IPS-15b (cell line): ENCODE data around the gene FAM168B.

ENCODE experiments used
- H3K27me3 ChIP-seq: one replicate; pipeline ENCODE4 v1.6.1; 2013; ENCODE audit warnings: low read length; ENCODE audit not compliant: control insufficient read depth, insufficient read depth
- H3K36me3 ChIP-seq: one replicate; pipeline ENCODE4 v1.6.1; 2013; ENCODE audit warnings: low read length; ENCODE audit not compliant: control insufficient read depth, insufficient read depth
- H3K4me1 ChIP-seq: one replicate; pipeline ENCODE4 v1.6.1; 2013; ENCODE audit warnings: mild to moderate bottlenecking, low read length; ENCODE audit not compliant: control insufficient read depth, insufficient read depth
- H3K4me3 ChIP-seq: one replicate; pipeline ENCODE4 v1.5.1; 2013; ENCODE audit warnings: low read depth, low read length
- H3K9ac ChIP-seq: one replicate; pipeline ENCODE4 v1.6.1; 2013; ENCODE audit warnings: low read depth, mild to moderate bottlenecking, low read length
- H3K9me3 ChIP-seq: one replicate; pipeline ENCODE4 v1.6.1; 2013; ENCODE audit warnings: mild to moderate bottlenecking, low read length; ENCODE audit not compliant: control insufficient read depth, insufficient read depth

FAM168B gene

DNA sequence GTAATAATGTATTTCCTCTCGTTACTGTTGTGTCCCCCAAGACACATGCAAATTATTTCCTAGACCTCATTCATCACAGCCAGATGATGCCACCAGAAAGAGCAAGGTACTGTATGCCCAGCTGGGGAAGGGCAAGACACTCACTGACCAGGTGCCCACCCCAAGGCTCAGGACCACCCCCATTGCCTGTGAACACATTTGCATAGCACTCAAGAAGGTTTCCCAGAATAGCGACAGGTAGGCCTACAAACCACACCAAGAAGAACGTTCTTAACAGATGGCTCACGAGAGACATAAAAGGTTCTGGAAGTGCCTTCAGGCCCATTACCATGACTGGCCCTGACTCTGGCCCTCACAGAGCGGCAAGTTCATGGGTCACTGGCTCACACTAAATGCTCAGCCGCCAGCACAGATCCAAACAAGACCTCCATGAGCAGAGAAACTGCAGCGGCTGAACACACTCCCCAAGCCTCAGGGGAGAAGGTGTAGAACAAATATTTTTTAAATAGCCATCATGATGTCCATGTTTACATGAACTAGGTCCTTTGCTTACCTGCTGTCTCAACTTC is 44.0 kb downstream of the FAM168B start:
- Histone ChIP-seq H3K9me3 (no peaks in the 10 kb centered on the region), H3K4me3 (no peak overlapping the region), H3K27me3 (no peaks in the 10 kb centered on the region), H3K9ac (no peak overlapping the region), H3K4me1 (no peaks in the 10 kb centered on the region), H3K36me3 (peaks cover 45% of the 10 kb centered on the region)

DNA sequence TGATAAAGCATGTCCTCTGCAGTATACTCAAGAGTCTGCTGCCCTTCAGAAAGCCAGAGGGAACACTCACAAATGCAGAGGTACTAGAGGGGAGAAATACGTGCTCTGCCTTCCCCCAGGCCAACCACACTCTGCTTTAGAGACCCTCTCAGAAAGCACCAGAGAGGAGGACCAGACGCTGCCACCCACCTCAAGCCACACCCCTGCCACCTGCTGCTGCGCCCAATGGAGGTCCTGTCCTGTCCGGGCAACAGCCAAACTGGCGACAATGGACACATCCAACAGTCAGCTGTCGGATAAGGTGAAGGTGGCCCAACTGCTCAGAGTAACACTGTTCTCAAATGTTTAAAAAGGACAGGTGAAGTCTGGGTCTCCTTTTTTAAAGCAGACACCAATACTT is 44.6 kb downstream of the FAM168B start:
- Histone ChIP-seq H3K9me3 (no peaks in the 10 kb centered on the region), H3K9ac (no peak overlapping the region), H3K36me3 (peaks cover 42% of the 10 kb centered on the region), H3K4me1 (no peaks in the 10 kb centered on the region), H3K27me3 (no peaks in the 10 kb centered on the region), H3K4me3 (no peak overlapping the region)

DNA sequence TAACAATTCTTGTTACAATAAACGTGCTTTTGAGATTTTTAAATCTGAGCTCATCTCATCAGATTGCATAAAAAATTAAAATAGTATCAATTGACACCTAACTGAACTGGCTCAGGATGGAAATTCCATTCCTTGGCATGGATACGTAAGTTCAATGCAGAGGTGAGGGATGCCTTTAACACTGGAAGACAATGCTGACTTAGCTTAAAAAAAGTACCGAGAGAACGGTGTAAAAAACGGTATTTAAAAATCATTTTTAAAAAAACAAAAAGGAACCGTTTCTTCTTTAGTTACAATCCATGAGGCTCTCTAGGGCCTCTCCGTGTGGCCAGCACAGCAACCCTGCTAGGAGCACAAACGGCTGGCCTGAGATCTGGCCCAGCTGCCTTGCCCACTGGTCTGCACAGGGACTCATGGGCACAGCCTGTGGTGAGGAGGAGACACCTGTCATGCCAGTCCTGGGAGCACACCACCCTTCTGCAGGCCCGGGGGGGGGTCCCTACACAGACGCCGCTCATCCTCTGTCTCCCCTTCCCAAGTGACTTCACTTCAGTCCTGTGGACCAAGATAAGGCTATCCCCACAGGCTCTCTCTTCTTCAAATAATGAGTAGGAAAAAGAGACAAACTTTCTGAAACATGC is 45.2 kb downstream of the FAM168B start:
- Histone ChIP-seq H3K36me3 (peaks cover 36% of the 10 kb centered on the region), H3K9ac (no peak overlapping the region)

DNA sequence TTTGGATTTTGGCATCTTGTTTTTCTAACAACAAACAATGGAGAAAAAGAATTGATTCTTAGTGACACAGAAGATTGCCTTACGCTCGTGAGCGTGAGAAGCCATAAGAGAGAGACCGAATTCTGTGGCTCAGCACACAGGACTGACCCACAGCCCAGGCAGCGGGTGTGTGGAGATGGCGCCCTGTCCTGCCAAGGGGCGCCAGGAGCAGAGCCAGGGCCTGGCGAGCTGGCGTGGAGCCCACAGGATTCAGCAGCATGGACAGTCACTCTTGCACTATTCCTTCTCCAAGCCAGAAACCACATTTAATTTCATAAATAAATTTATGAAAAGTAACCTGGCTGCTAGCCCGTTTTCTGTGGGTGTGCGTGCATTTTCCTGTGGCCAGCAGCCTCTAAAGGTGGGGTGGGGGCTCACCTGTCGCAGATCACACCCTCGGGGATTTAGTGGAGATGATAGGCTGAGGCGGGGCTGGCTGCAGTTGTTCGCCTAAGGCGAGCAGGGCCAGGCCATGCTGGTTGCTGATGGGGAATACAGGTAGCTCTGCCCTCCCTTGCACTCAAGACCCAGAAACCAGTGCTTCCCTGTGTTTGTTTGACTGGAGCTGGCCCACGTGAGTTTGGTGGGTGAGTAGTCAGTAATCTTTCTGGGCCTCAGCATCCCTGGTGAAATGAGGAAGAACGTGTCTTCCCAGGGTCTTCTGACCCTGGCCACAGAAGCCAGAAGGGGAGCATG is 46.2 kb downstream of the FAM168B start:
- Histone ChIP-seq H3K27me3 (no peaks in the 10 kb centered on the region), H3K4me1 (no peaks in the 10 kb centered on the region), H3K9ac (no peak overlapping the region), H3K4me3 (no peak overlapping the region), H3K9me3 (no peaks in the 10 kb centered on the region), H3K36me3 (peaks cover 30% of the 10 kb centered on the region)

More for the DNA sequence above, 45.2 kb downstream of the FAM168B start:
- H3K4me3 ChIP-seq, result no peak overlapping the region
- no peaks in the 10 kb centered on the region for H3K27me3 ChIP-seq
- H3K4me1 ChIP-seq, result no peaks in the 10 kb centered on the region
- H3K9me3 ChIP-seq, result no peaks in the 10 kb centered on the region

GRCh38 chr2:131046028-131046917 is 47.0 kb downstream of the FAM168B start:
- H3K9me3 ChIP-seq, result no peaks in the 10 kb centered on the region
- no peaks in the 10 kb centered on the region for H3K27me3 ChIP-seq
- H3K9ac ChIP-seq, result no peak overlapping the region
- H3K4me1 ChIP-seq, result no peaks in the 10 kb centered on the region
- H3K36me3 ChIP-seq, result peaks cover 28% of the 10 kb centered on the region
- no peak overlapping the region for H3K4me3 ChIP-seq

DNA sequence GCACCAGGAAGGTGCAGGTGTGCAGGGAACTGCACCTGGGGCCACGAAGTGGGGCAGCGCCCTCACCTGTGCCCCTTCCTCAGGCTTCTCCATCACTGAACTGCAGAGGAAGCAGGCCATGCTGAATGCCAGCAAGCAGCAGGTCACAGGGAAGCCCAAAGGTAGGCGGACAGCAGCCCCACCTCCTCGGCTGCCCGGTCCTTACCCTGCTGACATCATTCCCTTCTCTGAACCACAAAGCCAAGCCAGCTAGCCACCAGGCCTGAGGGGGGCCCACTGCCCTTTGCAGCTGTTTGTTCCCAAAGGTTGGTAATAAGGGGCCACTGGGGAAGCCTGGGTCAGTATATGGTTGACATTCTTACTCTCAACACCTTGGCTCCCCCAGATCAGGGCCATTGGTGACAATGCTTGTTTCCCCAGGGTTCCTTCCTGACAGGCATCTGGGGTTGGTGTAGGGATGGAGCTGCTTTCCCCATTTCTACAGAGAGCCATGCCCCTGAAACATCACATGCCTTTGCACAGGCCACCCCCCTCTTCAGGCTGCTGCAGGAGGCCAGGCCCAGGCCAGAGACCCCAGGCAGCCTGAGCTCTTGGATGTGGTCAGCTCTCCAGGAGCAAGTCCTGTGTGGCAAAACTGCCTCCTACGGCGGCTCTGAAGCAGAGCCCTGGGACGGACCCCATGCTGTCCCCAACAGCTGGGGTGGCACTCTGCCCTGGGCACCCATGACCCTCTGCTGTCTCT is 47.8 kb downstream of the FAM168B start:
- no peaks in the 10 kb centered on the region for H3K4me1 ChIP-seq
- no peak overlapping the region for H3K9ac ChIP-seq
- H3K27me3 ChIP-seq, result no peaks in the 10 kb centered on the region
- H3K36me3 ChIP-seq, result peaks cover 24% of the 10 kb centered on the region
- no peak overlapping the region for H3K4me3 ChIP-seq
- no peaks in the 10 kb centered on the region for H3K9me3 ChIP-seq

- peaks cover 20% of the 10 kb centered on the region for H3K36me3 ChIP-seq
- H3K9me3 ChIP-seq, result no peaks in the 10 kb centered on the region
- no peak overlapping the region for H3K4me3 ChIP-seq
- no peaks in the 10 kb centered on the region for H3K4me1 ChIP-seq
- no peak overlapping the region for H3K9ac ChIP-seq
- H3K27me3 ChIP-seq, result no peaks in the 10 kb centered on the region
Measured at GRCh38 chr2:131044757-131045150, 48.5 kb downstream of the FAM168B start.

DNA sequence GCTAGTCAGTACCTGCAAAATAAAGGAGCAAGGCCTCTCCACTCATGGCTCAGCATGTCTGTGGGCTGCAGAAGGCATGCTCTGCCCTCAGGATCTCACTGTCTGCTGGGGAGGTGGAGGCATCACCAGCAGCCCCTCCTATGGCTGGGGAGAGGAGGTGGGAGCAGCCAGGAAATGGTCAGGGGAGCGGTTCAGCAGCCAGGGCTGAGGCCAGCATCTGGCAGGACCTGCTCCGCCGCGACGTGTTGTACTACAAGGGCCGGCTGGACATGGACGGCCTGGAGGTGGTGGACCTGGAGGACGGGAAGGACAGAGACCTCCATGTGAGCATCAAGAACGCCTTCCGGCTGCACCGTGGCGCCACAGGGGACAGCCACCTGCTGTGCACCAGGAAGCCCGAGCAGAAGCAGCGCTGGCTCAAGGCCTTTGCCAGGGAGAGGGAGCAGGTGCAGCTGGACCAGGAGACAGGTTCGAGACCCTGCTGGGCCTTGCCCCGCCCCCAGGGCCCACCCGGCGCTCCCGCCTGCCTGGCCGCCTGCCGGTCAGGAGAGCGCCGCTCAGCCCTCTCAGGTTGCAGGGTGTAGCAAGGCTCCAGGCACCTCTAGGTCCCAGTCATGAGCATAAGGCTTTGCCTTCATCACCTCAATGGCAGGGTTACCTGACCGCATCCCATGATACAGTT is 49.0 kb downstream of the FAM168B start:
- Histone ChIP-seq H3K36me3 (peaks cover 20% of the 10 kb centered on the region), H3K9ac (no peak overlapping the region), H3K4me1 (no peaks in the 10 kb centered on the region), H3K4me3 (no peak overlapping the region), H3K9me3 (no peaks in the 10 kb centered on the region), H3K27me3 (no peaks in the 10 kb centered on the region)

DNA sequence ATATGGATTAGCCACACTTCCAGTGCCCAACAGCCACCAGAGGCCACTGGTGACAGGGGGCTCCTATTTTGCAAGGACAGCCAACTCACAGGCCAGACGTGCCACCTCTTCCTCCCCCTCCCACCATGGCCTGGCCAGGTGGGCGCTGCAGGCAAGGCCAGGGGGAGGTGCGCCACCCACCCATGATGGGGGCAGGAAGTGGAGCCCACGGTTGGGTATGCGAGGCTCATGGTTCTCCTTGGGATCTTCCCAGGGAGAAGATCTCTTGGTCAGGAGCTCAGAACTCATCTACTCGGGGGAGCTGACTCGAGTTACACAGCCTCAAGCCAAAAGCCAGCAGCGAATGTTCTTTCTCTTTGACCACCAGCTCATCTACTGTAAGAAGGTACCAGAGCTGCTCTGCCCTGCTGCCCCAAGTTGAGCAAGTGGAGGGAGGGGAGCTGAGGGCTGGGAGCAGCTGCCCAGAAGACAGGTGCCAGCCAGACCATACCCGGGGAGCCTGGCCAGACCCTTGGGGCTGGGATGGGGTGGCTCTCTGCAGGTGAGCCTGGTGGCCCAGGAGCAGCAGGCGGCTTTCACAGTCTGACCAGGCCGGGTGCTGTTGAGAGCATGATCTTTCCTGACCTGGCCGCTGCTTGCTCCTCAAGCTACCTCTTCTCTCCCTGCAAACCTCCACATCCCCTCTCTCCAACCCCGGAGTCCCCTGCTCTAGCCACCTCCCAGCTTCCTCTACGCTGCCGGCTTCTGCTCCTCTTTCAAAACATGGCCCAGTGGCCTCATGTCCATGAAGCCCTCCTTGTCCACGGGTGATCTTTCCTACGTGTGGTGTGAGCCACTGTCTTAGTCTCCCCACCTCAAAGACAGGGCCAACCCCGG is 49.8 kb downstream of the FAM168B start:
- Histone ChIP-seq H3K9me3 (no peaks in the 10 kb centered on the region), H3K9ac (no peak overlapping the region), H3K27me3 (no peaks in the 10 kb centered on the region), H3K36me3 (peaks cover 15% of the 10 kb centered on the region), H3K4me3 (no peak overlapping the region), H3K4me1 (no peaks in the 10 kb centered on the region)

- Histone ChIP-seq H3K27me3 (no peaks in the 10 kb centered on the region), H3K9ac (no peak overlapping the region), H3K4me3 (no peak overlapping the region), H3K36me3 (peaks cover 11% of the 10 kb centered on the region), H3K4me1 (no peaks in the 10 kb centered on the region), H3K9me3 (no peaks in the 10 kb centered on the region)
Measured at GRCh38 chr2:131042148-131042775, 51.0 kb downstream of the FAM168B start.
